HCT116 (cell line): Measurements from ENCODE around the gene INPP5D. TPM values are rescaled to one million over a fixed set of nuclear protein-coding genes. Genes with fewer than 3 reads are reported as not detected.

Experiments used
- ATAC-seq: fragments of 200-7000 bp; cut with Tn5 transposase; 2 replicates; pipeline ENCODE4 v1.9.1; 2020; ENCODE audit warnings: mild to moderate bottlenecking, moderate library complexity
- BruUV-seq: library from RNA; stranded (reverse); fragments of 400-500 nt; replicated peaks from 2 replicates; lab custom pipeline; 2021; lab: Mats Ljungman, UMichigan
- CTCF ChIA-PET: fragments of 300-600 bp; sonication (Branson Sonifier 250); formaldehyde crosslinking; loops from one replicate; lab custom pipeline; 2021; ENCODE audit warnings: antibody characterized with exemption; lab: Charles Lee
- POLR2A ChIA-PET: fragments of 300-600, 350-600 bp; sonication (Branson Sonifier 250); formaldehyde crosslinking; loops from one replicate; lab custom pipeline; 2021; ENCODE audit warnings: antibody characterized with exemption; lab: Charles Lee
- RAD21 ChIA-PET, 2 experiments: fragments of 300-600 bp; sonication (Branson Sonifier 250); formaldehyde crosslinking; loops; one replicate each; lab custom pipeline; 2023; ENCODE audit warnings: low total read pairs in 2 of 2; ENCODE audit not compliant: uncharacterized antibody in 2 of 2, unreplicated experiment in 2 of 2, low non-redundant PET in 1 of 2; lab: Charles Lee
- DNase-seq: peaks from one replicate; pipeline ENCODE4 v3.0.0-alpha.2; 2010; ENCODE audit warnings: low read depth, low spot score
- H2AFZ ChIP-seq: fragments of 200-600 bp; shearing (Covaris generic), sonication (generic); 2 replicates; pipeline ENCODE4 v1.6.1; 2017; ENCODE audit warnings: low read depth, mixed run types, mixed read lengths, antibody characterized with exemption, low read length; ENCODE audit not compliant: poor library complexity, severe bottlenecking
- H3K27ac ChIP-seq: 2 replicates; pipeline ENCODE4 v1.5.1; 2012; ENCODE audit warnings: low read depth, low read length
- H3K27me3 ChIP-seq: fragments of 200-600 bp; sonication (generic); 2 replicates; pipeline ENCODE4 v1.6.1; 2016; ENCODE audit warnings: mixed run types, low read length, mixed read lengths; ENCODE audit not compliant: insufficient read depth
- H3K36me3 ChIP-seq, 2 experiments: fragments of 200-500 bp in 1 of 2; fragments of 200-600 bp in 1 of 2; sonication (Bioruptor generic) in 1 of 2; sonication (generic) in 1 of 2; 2 replicates each; pipeline versions ENCODE4 v1.5.1 to v1.6.1; 2014 to 2016; ENCODE audit warnings: low read length in 2 of 2, inconsistent platforms in 1 of 2, mixed read lengths in 1 of 2, mixed run types in 1 of 2; ENCODE audit not compliant: insufficient read depth in 2 of 2, control insufficient read depth in 1 of 2
- H3K4me1 ChIP-seq, 2 experiments: fragments of 200-600 bp in 1 of 2; sonication (generic) in 1 of 2; 2 replicates each; pipeline versions ENCODE4 v1.5.1 to v1.6.1; 2012 to 2017; ENCODE audit warnings: low read length in 2 of 2, inconsistent platforms in 1 of 2, mild to moderate bottlenecking in 1 of 2, mixed read lengths in 1 of 2, mixed run types in 1 of 2, moderate library complexity in 1 of 2; ENCODE audit not compliant: insufficient read depth in 2 of 2, control insufficient read depth in 1 of 2
- H3K4me2 ChIP-seq: fragments of 200-600 bp; sonication (generic); 2 replicates; pipeline ENCODE4 v1.6.1; 2017; ENCODE audit warnings: mixed run types, low read length, mixed read lengths
- H3K4me3 ChIP-seq, 2 experiments: fragments of 200-600 bp in 1 of 2; sonication (generic) in 1 of 2; replicated peaks in 1 of 2; 2 replicates each; pipeline ENCODE4 v1.5.1; 2011 to 2016; ENCODE audit warnings: low read length in 2 of 2, control low read depth in 1 of 2, low read depth in 1 of 2, mild to moderate bottlenecking in 1 of 2, mixed read lengths in 1 of 2, mixed run types in 1 of 2
- H3K79me2 ChIP-seq: fragments of 200-600 bp; sonication (generic); 2 replicates; pipeline ENCODE4 v1.6.1; 2017; ENCODE audit warnings: mild to moderate bottlenecking, mixed run types, low read length, moderate library complexity, mixed read lengths; ENCODE audit not compliant: insufficient read depth
- H3K9ac ChIP-seq: fragments of 200-600 bp; sonication (generic); 2 replicates; pipeline ENCODE4 v1.6.1; 2016; ENCODE audit warnings: low read length, mixed read lengths
- H3K9me2 ChIP-seq: fragments of 200-600 bp; sonication (generic), shearing (Covaris generic); 2 replicates; pipeline ENCODE4 v1.6.1; 2017; ENCODE audit warnings: mixed run types, mild to moderate bottlenecking, moderate library complexity; ENCODE audit not compliant: insufficient read depth
- H3K9me3 ChIP-seq, 2 experiments: fragments of 200-500 bp in 1 of 2; fragments of 200-600 bp in 1 of 2; sonication (Bioruptor generic) in 1 of 2; sonication (generic) in 1 of 2; 2 replicates each; pipeline ENCODE4 v1.6.1; 2014 to 2017; ENCODE audit warnings: low read length in 2 of 2, mixed read lengths in 2 of 2, inconsistent platforms in 1 of 2, low read depth in 1 of 2, mild to moderate bottlenecking in 1 of 2, mixed run types in 1 of 2, moderate library complexity in 1 of 2; ENCODE audit not compliant: control insufficient read depth in 1 of 2, insufficient read depth in 1 of 2
- H4K20me1 ChIP-seq: fragments of 200-600 bp; sonication (generic), shearing (Covaris generic); 2 replicates; pipeline ENCODE4 v1.6.1; 2017; ENCODE audit warnings: mixed run types, mild to moderate bottlenecking, moderate library complexity; ENCODE audit not compliant: insufficient read depth
- EGR1 ChIP-seq: IDR thresholded peaks from 2 replicates; pipeline ENCODE4 v1.6.1; 2012; ENCODE audit warnings: low read depth
- FOSL1 ChIP-seq: IDR thresholded peaks from 2 replicates; pipeline ENCODE4 v1.6.1; 2012; ENCODE audit warnings: low read depth
- JUND ChIP-seq: IDR thresholded peaks from 2 replicates; pipeline ENCODE4 v1.6.1; 2012
- RAD21 ChIP-seq: IDR thresholded peaks from 2 replicates; pipeline ENCODE4 v1.6.1; 2012; ENCODE audit warnings: low read depth, mild to moderate bottlenecking
- SIN3A ChIP-seq: IDR thresholded peaks from 2 replicates; pipeline ENCODE4 v1.6.1; 2012; ENCODE audit warnings: low read depth
- SRF ChIP-seq: IDR thresholded peaks from 2 replicates; pipeline ENCODE4 v1.6.1; 2012; ENCODE audit warnings: low read depth
- YY1 ChIP-seq: IDR thresholded peaks from 2 replicates; pipeline ENCODE4 v1.6.1; 2011; ENCODE audit warnings: low read length, low read depth, moderate library complexity, mild to moderate bottlenecking; ENCODE audit not compliant: insufficient replicate concordance; ENCODE audit errors: extremely low read depth
- ZFX ChIP-seq: fragments of 450-650 bp; IDR thresholded peaks from 2 replicates; pipeline ENCODE4 v1.6.1; 2017
- intact Hi-C: fragments of 100-400 bp; cut with micrococcal nuclease; formaldehyde crosslinking; loops from 2 replicates; pipeline ENCODE4 v1.10.0; 2022
- total RNA-seq: library from RNA; stranded (reverse); gene quantifications from one replicate; pipeline ENCODE4 v1.2.1, GENCODE V29; 2021; ENCODE audit not compliant: unreplicated experiment
- TF ChIP-seq, protein P1 (sequence below): IDR thresholded peaks from 2 replicates; pipeline ENCODE4 v1.6.1; 2012; ENCODE audit warnings: low read depth

Gene INPP5D
- total RNA-seq, 1 experiment from 2014 or later = 1.8 TPM

DNA sequence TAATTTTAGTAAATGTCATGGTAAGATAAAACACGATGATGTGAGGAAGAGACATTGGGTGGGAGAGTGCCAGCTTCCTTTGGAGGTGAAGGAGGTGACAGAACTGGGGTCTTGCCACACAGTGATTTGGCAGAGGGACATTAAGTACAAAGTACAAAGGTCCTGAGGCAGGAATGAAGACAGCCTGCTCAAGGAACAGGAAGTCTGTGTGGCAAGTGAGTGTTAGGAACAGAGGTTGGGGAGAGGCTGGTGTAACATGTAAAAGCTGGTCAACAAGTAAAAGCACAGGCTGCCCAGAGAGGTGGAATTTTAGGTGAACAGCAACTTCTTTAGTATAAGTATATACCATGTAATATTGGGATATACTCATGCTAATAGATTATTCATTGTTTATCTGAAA lies 73.1 kb downstream of the INPP5D start:
- CTCF ChIA-PET = no interaction called here
- no peak for ATAC-seq
- H3K4me1 ChIP-seq = peaks cover 0 to 15% of the 10 kb centered on the region in 2 experiments; a peak in 2 of 4 replicates
- no peak for DNase-seq
- intact Hi-C loops = no loop called here
- no TSS peak for BruUV-seq
- H3K79me2 ChIP-seq = no peaks in the 10 kb centered on the region
- no peak overlapping the region for H2AFZ ChIP-seq
- no peaks in the 10 kb centered on the region for H3K27me3 ChIP-seq
- H3K36me3 ChIP-seq = no peaks in the 10 kb centered on the region
- no peak overlapping the region for H3K4me3 ChIP-seq
- H3K27ac ChIP-seq = no peak overlapping the region
- H3K9ac ChIP-seq = no peak overlapping the region
- no peak overlapping the region for H3K4me2 ChIP-seq
- no peak for TF ChIP-seq ZFX
- no peak for TF ChIP-seq FOSL1
- no peak for TF ChIP-seq YY1
- no peak for TF ChIP-seq SRF
- no peak for TF ChIP-seq SIN3A
- no peak for TF ChIP-seq JUND
- TF ChIP-seq, protein P1, sequence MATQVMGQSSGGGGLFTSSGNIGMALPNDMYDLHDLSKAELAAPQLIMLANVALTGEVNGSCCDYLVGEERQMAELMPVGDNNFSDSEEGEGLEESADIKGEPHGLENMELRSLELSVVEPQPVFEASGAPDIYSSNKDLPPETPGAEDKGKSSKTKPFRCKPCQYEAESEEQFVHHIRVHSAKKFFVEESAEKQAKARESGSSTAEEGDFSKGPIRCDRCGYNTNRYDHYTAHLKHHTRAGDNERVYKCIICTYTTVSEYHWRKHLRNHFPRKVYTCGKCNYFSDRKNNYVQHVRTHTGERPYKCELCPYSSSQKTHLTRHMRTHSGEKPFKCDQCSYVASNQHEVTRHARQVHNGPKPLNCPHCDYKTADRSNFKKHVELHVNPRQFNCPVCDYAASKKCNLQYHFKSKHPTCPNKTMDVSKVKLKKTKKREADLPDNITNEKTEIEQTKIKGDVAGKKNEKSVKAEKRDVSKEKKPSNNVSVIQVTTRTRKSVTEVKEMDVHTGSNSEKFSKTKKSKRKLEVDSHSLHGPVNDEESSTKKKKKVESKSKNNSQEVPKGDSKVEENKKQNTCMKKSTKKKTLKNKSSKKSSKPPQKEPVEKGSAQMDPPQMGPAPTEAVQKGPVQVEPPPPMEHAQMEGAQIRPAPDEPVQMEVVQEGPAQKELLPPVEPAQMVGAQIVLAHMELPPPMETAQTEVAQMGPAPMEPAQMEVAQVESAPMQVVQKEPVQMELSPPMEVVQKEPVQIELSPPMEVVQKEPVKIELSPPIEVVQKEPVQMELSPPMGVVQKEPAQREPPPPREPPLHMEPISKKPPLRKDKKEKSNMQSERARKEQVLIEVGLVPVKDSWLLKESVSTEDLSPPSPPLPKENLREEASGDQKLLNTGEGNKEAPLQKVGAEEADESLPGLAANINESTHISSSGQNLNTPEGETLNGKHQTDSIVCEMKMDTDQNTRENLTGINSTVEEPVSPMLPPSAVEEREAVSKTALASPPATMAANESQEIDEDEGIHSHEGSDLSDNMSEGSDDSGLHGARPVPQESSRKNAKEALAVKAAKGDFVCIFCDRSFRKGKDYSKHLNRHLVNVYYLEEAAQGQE = no peak
- TF ChIP-seq EGR1 = no peak
- no peak for TF ChIP-seq RAD21
- H3K9me3 ChIP-seq = peaks cover 0 to 3% of the 10 kb centered on the region in 2 experiments; a peak in 1 of 4 replicates
- RAD21 ChIA-PET = no interaction called here
- no peaks in the 10 kb centered on the region; the same call in 1 of the 2 replicates for H3K9me2 ChIP-seq
- POLR2A ChIA-PET = no interaction called here
- no peaks in the 10 kb centered on the region for H4K20me1 ChIP-seq
